ENCODE data around the gene MYO7A. TPM values are rescaled to one million over a fixed set of nuclear protein-coding genes. Genes with fewer than 3 reads are reported as not detected.

Gene MYO7A
- total and polyA plus RNA-seq, 2 experiments from 2014 or later, result 1.8 to 5.4 TPM

DNA sequence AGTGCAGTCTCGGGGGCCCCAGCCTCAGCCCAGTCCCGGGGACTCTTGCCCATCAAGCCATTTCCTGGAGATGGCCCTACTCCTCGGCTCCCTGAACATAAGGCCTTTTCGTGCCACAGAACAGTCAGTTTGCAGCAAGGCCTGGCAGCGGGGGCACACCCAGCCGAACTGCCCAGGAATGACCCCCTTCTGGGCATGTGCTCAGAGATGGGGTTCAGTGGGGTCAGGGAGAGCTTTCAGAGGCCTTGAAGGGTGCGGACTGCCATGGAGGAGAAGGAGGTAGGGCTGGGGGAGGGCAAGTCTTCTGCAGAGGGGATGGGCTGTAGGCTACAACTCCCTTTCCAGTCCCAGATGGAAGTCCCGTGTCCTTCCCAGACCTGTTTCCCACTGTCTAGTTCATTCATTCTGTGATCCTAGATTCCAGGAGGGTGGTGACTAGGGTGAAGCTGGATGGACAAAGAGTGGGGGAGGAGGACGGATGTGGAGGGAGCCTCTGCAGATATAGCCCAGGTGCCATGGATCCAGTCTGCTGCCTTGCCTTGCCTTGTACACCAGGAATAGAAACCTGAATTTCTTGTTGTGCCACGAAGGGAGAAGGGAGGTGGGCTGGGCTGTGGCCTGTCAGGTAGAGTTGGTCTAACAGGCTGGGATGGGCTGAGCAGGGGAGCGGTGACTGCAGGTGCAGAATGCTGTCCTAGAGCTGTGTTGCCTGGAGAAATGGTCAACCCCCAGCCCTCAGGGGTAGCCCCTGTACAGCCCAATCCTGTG is 39.6 kb upstream of the MYO7A start:
- Histone ChIP-seq H3K9me2 (ENCODE audit: insufficient read depth) (no peaks in the 10 kb centered on the region), H3K36me3 (ENCODE audit: insufficient read depth) (no peaks in the 10 kb centered on the region), H3K27ac (ENCODE audit: low read depth) (no peak overlapping the region), H3K79me2 (replicated peaks; ENCODE audit: insufficient read depth) (no peaks in the 10 kb centered on the region), H3K4me1 (ENCODE audit: insufficient read depth) (no peaks in the 10 kb centered on the region; the same call in 1 of the 2 replicates), H3K27me3 (ENCODE audit: insufficient read depth) (no peaks in the 10 kb centered on the region), H3F3A (replicated peaks; ENCODE audit: low read depth) (no peaks in the 10 kb centered on the region), H3K4me2 (no peak overlapping the region), H4K20me1 (replicated peaks; ENCODE audit: insufficient read depth) (no peaks in the 10 kb centered on the region; the same call in 1 of the 2 replicates), H3K4me3 (no peak overlapping the region), H2AFZ (no peak overlapping the region)
- Mint-ChIP-seq H3K27ac (no peak overlapping the region), H3K4me1 (peaks cover 11% of the 10 kb centered on the region), H3K9me3 (no peaks in the 10 kb centered on the region), H3K36me3 (ENCODE audit: low read depth) (no peaks in the 10 kb centered on the region), H3K27me3 (ENCODE audit: insufficient read depth, low read depth, poor library complexity) (peaks cover 6% of the 10 kb centered on the region), H3K4me3 (no peak overlapping the region)
- DNase-seq (ENCODE audit: low spot score) (no peak), ATAC-seq (no peak)
- TF ChIP-seq, protein P1, sequence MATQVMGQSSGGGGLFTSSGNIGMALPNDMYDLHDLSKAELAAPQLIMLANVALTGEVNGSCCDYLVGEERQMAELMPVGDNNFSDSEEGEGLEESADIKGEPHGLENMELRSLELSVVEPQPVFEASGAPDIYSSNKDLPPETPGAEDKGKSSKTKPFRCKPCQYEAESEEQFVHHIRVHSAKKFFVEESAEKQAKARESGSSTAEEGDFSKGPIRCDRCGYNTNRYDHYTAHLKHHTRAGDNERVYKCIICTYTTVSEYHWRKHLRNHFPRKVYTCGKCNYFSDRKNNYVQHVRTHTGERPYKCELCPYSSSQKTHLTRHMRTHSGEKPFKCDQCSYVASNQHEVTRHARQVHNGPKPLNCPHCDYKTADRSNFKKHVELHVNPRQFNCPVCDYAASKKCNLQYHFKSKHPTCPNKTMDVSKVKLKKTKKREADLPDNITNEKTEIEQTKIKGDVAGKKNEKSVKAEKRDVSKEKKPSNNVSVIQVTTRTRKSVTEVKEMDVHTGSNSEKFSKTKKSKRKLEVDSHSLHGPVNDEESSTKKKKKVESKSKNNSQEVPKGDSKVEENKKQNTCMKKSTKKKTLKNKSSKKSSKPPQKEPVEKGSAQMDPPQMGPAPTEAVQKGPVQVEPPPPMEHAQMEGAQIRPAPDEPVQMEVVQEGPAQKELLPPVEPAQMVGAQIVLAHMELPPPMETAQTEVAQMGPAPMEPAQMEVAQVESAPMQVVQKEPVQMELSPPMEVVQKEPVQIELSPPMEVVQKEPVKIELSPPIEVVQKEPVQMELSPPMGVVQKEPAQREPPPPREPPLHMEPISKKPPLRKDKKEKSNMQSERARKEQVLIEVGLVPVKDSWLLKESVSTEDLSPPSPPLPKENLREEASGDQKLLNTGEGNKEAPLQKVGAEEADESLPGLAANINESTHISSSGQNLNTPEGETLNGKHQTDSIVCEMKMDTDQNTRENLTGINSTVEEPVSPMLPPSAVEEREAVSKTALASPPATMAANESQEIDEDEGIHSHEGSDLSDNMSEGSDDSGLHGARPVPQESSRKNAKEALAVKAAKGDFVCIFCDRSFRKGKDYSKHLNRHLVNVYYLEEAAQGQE (IDR thresholded peaks at IDR 0.05; ENCODE audit: unreplicated experiment), result no peak
- TF ChIP-seq STAT1 (IDR thresholded peaks at IDR 0.05; ENCODE audit: unreplicated experiment) (no peak), JUNB (IDR thresholded peaks at IDR 0.05; ENCODE audit: unreplicated experiment) (no peak), CREB1 (CRISPR knock-in tag; IDR thresholded peaks at IDR 0.05; ENCODE audit: low read depth) (no peak), EZH2phosphoT487 (IDR thresholded peaks at IDR 0.05; ENCODE audit: unreplicated experiment) (no peak), NANOG (IDR thresholded peaks at IDR 0.05; ENCODE audit: borderline replicate concordance) (no peak), ZNF114 (CRISPR knock-in tag; IDR thresholded peaks at IDR 0.05) (no peak), EZH2 (IDR thresholded peaks at IDR 0.05; ENCODE audit: low read depth, unreplicated experiment) (no peak), POLR2AphosphoS5 (IDR thresholded peaks at IDR 0.05; ENCODE audit: low read depth) (no peak), ZNF331 (CRISPR knock-in tag; IDR thresholded peaks at IDR 0.05; ENCODE audit: low read depth) (no peak)
- TF ChIP-seq, protein P2, sequence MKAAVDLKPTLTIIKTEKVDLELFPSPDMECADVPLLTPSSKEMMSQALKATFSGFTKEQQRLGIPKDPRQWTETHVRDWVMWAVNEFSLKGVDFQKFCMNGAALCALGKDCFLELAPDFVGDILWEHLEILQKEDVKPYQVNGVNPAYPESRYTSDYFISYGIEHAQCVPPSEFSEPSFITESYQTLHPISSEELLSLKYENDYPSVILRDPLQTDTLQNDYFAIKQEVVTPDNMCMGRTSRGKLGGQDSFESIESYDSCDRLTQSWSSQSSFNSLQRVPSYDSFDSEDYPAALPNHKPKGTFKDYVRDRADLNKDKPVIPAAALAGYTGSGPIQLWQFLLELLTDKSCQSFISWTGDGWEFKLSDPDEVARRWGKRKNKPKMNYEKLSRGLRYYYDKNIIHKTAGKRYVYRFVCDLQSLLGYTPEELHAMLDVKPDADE (IDR thresholded peaks at IDR 0.05), result no peak
- TF ChIP-seq, protein P3, sequence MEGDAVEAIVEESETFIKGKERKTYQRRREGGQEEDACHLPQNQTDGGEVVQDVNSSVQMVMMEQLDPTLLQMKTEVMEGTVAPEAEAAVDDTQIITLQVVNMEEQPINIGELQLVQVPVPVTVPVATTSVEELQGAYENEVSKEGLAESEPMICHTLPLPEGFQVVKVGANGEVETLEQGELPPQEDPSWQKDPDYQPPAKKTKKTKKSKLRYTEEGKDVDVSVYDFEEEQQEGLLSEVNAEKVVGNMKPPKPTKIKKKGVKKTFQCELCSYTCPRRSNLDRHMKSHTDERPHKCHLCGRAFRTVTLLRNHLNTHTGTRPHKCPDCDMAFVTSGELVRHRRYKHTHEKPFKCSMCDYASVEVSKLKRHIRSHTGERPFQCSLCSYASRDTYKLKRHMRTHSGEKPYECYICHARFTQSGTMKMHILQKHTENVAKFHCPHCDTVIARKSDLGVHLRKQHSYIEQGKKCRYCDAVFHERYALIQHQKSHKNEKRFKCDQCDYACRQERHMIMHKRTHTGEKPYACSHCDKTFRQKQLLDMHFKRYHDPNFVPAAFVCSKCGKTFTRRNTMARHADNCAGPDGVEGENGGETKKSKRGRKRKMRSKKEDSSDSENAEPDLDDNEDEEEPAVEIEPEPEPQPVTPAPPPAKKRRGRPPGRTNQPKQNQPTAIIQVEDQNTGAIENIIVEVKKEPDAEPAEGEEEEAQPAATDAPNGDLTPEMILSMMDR (conservative IDR thresholded peaks at IDR 0.05; ENCODE audit: low read depth in 2 of 2), result no peak
- TF ChIP-seq, protein P4, sequence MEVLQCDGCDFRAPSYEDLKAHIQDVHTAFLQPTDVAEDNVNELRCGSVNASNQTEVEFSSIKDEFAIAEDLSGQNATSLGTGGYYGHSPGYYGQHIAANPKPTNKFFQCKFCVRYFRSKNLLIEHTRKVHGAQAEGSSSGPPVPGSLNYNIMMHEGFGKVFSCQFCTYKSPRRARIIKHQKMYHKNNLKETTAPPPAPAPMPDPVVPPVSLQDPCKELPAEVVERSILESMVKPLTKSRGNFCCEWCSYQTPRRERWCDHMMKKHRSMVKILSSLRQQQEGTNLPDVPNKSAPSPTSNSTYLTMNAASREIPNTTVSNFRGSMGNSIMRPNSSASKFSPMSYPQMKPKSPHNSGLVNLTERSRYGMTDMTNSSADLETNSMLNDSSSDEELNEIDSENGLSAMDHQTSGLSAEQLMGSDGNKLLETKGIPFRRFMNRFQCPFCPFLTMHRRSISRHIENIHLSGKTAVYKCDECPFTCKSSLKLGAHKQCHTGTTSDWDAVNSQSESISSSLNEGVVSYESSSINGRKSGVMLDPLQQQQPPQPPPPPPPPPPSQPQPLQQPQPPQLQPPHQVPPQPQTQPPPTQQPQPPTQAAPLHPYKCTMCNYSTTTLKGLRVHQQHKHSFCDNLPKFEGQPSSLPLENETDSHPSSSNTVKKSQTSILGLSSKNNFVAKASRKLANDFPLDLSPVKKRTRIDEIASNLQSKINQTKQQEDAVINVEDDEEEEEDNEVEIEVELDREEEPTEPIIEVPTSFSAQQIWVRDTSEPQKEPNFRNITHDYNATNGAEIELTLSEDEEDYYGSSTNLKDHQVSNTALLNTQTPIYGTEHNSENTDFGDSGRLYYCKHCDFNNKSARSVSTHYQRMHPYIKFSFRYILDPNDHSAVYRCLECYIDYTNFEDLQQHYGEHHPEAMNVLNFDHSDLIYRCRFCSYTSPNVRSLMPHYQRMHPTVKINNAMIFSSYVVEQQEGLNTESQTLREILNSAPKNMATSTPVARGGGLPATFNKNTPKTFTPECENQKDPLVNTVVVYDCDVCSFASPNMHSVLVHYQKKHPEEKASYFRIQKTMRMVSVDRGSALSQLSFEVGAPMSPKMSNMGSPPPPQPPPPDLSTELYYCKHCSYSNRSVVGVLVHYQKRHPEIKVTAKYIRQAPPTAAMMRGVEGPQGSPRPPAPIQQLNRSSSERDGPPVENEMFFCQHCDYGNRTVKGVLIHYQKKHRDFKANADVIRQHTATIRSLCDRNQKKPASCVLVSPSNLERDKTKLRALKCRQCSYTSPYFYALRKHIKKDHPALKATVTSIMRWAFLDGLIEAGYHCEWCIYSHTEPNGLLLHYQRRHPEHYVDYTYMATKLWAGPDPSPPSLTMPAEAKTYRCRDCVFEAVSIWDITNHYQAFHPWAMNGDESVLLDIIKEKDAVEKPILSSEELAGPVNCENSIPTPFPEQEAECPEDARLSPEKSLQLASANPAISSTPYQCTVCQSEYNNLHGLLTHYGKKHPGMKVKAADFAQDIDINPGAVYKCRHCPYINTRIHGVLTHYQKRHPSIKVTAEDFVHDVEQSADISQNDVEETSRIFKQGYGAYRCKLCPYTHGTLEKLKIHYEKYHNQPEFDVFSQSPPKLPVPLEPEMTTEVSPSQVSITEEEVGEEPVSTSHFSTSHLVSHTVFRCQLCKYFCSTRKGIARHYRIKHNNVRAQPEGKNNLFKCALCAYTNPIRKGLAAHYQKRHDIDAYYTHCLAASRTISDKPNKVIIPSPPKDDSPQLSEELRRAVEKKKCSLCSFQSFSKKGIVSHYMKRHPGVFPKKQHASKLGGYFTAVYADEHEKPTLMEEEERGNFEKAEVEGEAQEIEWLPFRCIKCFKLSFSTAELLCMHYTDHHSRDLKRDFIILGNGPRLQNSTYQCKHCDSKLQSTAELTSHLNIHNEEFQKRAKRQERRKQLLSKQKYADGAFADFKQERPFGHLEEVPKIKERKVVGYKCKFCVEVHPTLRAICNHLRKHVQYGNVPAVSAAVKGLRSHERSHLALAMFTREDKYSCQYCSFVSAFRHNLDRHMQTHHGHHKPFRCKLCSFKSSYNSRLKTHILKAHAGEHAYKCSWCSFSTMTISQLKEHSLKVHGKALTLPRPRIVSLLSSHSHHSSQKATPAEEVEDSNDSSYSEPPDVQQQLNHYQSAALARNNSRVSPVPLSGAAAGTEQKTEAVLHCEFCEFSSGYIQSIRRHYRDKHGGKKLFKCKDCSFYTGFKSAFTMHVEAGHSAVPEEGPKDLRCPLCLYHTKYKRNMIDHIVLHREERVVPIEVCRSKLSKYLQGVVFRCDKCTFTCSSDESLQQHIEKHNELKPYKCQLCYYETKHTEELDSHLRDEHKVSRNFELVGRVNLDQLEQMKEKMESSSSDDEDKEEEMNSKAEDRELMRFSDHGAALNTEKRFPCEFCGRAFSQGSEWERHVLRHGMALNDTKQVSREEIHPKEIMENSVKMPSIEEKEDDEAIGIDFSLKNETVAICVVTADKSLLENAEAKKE (CRISPR knock-in tag; IDR thresholded peaks at IDR 0.05), result no peak
